GM21390 (cell line): ENCODE results near the gene CTNNA3.
A peak's percentile ranks its signal among the peaks of the same experiment; 100 is the strongest.
"Not testable (repeated sequence)": the region's sequence is repeated elsewhere in the genome, so short reads cannot be mapped to it uniquely, and the experiment has no call there.

Experiments
- ATAC-seq: cut with Tn5 transposase; IDR thresholded peaks from one replicate; pipeline ENCODE4 v1.9.1; 2021; ENCODE audit not compliant: unreplicated experiment

The CTNNA3 gene

DNA sequence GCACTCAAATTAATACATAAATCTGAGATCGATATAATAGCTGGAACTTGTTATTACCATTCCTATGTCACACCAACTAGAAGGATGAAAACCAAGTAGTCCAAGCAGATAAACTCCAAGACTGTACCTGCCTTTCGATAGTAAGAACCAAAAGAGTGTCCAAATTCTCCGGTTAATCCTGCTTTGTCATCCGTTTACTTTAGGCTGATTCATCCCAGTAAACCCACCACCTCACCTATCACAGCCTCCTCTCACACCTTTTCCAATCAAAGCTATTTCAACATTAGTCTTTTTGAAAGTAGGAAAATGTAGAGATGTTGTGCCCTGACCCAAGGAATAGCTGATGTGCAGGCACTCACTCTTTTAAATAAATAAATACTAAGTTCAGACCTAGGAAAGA is 177.2 kb downstream of the CTNNA3 start:
- no peak for ATAC-seq

- no peak for ATAC-seq
Measured at GRCh38 chr10:67518043-67518442, 178.0 kb downstream of the CTNNA3 start.

GRCh38 chr10:67506757-67507091 is 189.3 kb downstream of the CTNNA3 start:
- no peak for ATAC-seq

- ATAC-seq: no peak
Measured at GRCh38 chr10:67506083-67506756, 189.8 kb downstream of the CTNNA3 start.

DNA sequence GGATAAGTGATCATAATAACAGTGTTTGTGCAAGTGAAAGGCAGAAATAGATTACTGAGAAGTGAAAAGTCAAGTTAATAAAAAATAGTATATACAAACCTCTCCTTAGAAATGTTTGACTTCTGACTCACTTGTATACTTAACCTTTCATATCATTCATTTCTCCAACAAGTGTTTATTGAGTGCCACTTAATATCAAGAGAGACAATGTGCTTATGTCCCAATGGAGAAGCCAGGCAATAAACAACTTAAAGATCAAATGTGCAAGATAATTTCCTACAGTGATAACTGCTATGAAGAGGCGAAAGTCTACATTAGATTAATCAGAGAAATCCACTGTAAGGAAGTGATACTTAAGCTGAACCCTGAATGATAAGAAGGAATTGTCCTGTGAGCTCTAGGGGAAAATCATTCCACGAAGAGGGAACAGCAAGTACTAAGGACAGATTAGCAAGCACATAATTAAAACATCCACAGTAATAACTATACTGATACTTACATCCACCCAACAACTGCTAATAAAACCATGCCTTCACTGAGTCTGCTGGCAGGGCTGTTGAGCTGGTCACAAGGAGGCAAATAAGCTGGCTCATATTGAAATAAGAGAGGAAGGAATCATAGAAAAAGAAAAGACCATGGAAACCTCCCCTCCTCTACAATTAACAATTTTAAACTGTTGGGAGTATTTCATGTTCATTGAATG is 203.5 kb downstream of the CTNNA3 start:
- no peak for ATAC-seq

DNA sequence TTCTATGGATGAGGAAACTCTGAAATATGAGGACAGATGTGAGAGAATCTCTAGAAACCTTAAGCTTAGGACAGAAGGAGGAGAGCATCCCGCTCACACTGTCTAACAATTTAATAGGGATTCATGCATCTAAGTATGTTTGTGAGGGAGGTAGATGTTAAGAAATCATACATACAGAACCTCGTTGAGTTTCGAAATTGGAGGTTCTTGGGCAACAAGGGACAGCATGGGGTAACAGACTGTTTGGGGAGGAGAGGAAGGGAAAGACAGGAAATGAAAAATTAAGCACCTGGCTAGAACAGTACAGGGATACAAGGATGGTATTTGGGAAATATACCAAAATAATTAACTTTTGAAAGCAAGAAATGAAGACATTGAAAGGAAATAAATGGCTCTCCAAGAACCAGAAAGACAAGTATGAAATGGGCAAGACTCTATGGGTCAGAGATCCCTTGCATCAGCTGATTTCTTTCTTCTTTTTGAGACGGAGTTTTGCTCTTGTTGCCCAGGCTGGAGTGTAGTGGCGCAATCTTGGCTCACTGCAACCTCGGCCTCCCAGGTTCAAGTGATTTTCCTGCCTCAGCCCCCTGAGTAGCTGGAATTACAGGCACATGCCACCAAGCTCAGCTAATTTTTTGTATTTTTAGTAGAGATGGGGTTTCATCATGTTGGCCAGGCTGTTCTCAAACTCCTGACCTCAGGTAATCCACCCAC is 207.9 kb downstream of the CTNNA3 start:
- ATAC-seq: no peak

DNA sequence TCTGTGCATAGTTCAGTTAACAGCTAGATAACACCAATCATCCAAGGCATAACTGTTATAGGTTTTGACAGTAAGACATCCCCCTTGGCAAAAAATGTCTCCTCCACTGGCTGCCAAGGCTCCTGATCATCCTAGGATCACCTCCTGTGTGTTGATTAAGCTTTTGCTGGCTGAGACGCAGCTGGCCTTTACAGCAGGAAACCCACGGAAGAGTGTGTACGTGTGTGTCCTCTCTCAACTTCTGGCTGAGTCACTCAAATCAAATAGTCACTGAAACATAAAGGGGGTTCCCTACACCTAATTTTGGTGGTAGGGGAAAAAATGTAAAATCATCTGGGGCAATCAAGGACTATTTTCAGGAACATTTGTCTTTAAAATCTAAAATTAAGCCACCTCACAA is 208.8 kb downstream of the CTNNA3 start:
- ATAC-seq: no peak

DNA sequence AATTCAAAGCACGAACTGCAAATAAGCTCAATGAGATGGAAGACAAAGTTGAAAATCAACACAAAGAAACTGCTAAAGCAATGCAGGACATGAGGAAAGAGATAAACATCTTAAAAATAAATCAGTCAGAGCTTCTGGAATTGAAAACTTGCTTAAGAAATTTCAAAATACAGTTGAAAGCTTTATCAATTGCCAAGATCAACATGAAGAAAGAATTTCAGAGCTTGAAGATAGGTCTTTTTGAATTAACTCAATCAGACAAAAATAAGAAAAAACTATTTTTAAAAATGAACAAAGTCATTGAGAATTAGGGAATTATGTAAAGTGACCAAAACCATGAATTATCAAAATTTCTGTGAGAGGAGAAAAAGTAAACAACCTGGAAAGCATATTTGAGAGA is 218.1 kb downstream of the CTNNA3 start:
- no peak for ATAC-seq

- ATAC-seq: no peak
Measured at GRCh38 chr10:67476201-67476600, 219.8 kb downstream of the CTNNA3 start.

GRCh38 chr10:67473850-67474633 is 222.0 kb downstream of the CTNNA3 start:
- no peak for ATAC-seq

GRCh38 chr10:67471022-67471421 is 225.0 kb downstream of the CTNNA3 start:
- ATAC-seq: peak; percentile 48

GRCh38 chr10:67464278-67464677 is 231.7 kb downstream of the CTNNA3 start:
- ATAC-seq: no peak

DNA sequence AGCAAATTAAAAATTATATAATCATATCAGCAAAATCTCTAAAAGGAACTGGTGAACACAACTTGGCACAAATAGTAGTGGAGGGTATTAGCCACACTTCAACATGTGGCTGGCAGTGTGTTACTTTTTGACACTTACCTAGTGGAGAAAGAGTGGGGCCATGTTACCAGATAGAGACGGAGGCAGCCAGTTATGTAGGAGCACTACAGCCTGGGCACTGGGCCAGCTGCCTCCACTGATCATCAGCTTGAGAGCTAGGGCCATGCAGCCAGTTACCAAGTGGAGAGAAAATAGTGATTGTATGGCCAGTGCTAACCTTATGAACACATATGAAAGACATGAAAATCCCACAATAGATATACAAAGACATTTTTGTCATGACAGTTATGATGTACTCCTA is 243.1 kb downstream of the CTNNA3 start:
- ATAC-seq: no peak

DNA sequence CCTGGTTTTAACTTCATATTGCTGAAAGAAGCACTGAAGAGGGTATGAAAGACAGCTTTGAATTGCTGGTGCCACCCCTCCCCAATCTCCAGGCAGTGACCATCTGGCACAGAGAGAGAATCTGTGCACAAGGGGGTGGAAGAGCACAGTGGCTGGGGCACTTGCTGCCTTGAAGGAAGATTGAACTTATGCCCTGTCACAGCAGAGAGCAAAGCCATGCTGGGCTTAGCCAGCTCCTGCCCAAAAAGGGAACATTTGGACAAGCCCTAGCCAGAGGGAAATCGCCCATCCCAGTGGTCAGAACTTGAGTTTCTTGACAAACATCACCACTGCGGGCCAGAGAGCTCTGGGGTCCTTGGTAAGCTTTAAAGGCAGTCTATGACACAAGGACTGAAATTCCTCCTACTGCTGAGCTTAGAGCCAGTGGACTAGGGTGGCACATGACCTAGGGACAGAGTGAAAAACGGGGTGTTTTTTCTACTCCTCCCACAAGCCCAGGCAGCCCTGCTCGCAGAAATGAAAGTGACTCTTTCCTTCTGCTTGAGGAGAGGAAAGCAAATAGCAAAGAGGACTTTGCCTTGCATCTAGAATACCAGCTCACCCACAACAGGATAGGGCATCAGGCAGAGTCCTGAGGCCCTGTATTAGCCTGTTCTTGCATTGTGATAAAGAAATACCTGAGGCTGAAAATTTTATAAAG is 257.2 kb downstream of the CTNNA3 start:
- no peak for ATAC-seq

GRCh38 chr10:67433276-67433675 is 262.7 kb downstream of the CTNNA3 start:
- no peak for ATAC-seq

DNA sequence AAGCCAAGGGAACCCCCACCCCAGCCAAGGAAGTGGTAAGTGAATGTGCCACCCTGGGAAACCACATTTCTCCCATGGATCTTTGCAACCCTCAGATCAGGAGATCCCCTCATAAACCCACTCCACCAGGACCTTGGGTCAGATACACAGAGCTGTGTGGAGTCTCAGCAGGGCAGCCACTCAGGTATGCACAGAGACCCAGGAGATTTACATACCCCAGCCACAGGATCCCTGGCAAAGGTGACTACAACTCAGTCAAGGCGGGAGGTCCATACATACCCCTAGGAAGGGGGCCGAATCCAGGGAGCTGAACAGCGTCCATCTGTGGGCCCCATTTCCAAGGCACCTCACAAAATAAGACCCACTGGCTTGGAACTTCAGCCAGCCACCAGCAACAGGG is 293.4 kb downstream of the CTNNA3 start:
- no peak for ATAC-seq

DNA sequence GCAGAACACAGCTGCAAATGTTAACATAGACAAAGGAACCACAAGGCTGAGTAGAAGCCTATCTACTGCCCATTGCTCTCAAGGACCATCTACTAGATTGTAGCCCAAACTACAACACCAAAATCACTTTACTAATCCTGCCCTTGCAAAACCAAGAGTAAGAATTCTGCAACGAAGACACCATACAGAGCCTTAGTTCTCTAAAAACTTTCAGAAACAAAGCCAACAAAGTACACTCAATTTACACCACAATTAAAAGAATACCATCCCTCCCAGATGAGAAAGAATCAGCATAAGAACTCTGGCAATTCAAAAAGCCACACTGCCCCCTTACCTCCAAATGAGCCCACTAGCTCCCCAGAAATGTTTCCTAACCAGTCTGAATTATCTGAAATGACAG is 294.3 kb downstream of the CTNNA3 start:
- no peak for ATAC-seq

- ATAC-seq: not testable (repeated sequence)
Measured at GRCh38 chr10:67386841-67387533, 309.0 kb downstream of the CTNNA3 start.

DNA sequence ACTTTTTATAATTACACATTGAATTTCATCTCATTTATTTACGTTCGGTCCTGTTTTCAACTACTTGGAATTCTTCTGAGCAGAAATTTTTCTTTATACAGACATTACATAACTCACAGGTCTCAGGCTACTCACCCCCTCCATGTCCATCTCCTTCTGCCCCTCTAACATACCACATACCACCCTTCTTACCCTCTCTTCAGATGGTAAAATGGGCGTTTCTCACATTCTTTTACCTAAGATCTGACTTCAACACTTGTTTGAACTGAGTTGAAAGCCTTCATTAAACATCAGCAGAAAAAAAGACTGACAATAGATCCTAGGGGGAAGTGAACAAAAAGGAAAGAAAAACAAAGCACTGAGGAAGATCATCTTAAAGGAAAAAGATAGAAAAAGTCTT is 309.7 kb downstream of the CTNNA3 start:
- no peak for ATAC-seq

- no peak for ATAC-seq
Measured at GRCh38 chr10:67385566-67385965, 310.4 kb downstream of the CTNNA3 start.
